Measurements from ENCODE around the gene CEND1.

DNA sequence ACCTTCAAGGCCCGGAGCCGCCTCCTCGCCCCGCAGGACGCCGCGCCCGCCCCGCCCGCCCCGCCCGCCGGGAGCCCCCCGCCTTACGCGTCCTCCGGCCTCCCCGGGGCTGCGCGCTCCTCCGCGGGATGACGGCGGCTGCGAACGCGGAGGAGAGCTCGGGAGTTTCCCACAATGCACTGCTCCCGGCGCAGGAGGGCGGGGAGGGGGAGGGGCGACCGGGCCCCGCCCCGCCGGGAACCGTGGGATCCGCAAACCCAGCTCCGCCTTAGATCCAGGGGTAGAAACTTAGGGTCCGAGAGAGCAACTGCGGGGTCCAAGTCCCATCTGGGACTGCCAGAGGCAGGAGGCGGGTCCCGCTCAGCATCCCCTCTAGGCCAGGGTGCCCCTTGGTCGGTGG, at the start of gene CEND1:
- TF ChIP-seq, protein P1, sequence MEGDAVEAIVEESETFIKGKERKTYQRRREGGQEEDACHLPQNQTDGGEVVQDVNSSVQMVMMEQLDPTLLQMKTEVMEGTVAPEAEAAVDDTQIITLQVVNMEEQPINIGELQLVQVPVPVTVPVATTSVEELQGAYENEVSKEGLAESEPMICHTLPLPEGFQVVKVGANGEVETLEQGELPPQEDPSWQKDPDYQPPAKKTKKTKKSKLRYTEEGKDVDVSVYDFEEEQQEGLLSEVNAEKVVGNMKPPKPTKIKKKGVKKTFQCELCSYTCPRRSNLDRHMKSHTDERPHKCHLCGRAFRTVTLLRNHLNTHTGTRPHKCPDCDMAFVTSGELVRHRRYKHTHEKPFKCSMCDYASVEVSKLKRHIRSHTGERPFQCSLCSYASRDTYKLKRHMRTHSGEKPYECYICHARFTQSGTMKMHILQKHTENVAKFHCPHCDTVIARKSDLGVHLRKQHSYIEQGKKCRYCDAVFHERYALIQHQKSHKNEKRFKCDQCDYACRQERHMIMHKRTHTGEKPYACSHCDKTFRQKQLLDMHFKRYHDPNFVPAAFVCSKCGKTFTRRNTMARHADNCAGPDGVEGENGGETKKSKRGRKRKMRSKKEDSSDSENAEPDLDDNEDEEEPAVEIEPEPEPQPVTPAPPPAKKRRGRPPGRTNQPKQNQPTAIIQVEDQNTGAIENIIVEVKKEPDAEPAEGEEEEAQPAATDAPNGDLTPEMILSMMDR (IDR thresholded peaks at IDR 0.05; ENCODE audit: low read depth, low read length, poor library complexity, severe bottlenecking): no peak
- no peak for TF ChIP-seq EZH2phosphoT487 (IDR thresholded peaks at IDR 0.05; ENCODE audit: borderline replicate concordance, low read length)

All from DOHH2 (cell line).